SK-N-SH treated with all-trans-retinoic acid at 6 μM for 48 hours (cell line): ENCODE data around the gene MKRN2.

Experiments
- ARNTL ChIP-seq: fragments of 450-650 bp; formaldehyde crosslinking; IDR thresholded peaks from 2 replicates; pipeline ENCODE4 v1.5.0; 2020; ENCODE audit warnings: low read depth, mild to moderate bottlenecking, moderate library complexity, borderline replicate concordance
- BACH2 ChIP-seq: fragments of 250-450 bp; sonication (Bioruptor Pico); IDR thresholded peaks from 2 replicates; pipeline ENCODE4 v1.9.0; 2021; ENCODE audit warnings: mild to moderate bottlenecking, borderline replicate concordance
- CSDC2 ChIP-seq: fragments of 250-450 bp; sonication (Bioruptor Pico); IDR thresholded peaks from 2 replicates; pipeline ENCODE4 v1.5.0; 2020; ENCODE audit warnings: mild to moderate bottlenecking, moderate library complexity
- GLIS3 ChIP-seq: fragments of 250-450 bp; sonication (Bioruptor Pico); IDR thresholded peaks from 2 replicates; pipeline ENCODE4 v1.5.0; 2020; ENCODE audit warnings: mild to moderate bottlenecking, moderate library complexity
- OSR1 ChIP-seq: fragments of 250-450 bp; sonication (Bioruptor Pico); IDR thresholded peaks from 2 replicates; pipeline ENCODE4 v1.8.0; 2022; ENCODE audit warnings: moderate library complexity, mild to moderate bottlenecking, inconsistent platforms
- TCF4 ChIP-seq: fragments of 250-450 bp; sonication (Bioruptor Pico); IDR thresholded peaks from 2 replicates; pipeline ENCODE4 v1.8.0; 2021; ENCODE audit warnings: mild to moderate bottlenecking, moderate library complexity, borderline replicate concordance
- ZFP3 ChIP-seq: fragments of 250-450 bp; sonication (Bioruptor Pico); IDR thresholded peaks from 2 replicates; pipeline ENCODE4 v1.5.0; 2020; ENCODE audit warnings: mild to moderate bottlenecking, moderate library complexity
- ZFP30 ChIP-seq: fragments of 450-650 bp; formaldehyde crosslinking; IDR thresholded peaks from 2 replicates; pipeline ENCODE4 v1.5.0; 2022; ENCODE audit warnings: mild to moderate bottlenecking, moderate library complexity
- ZNF8 ChIP-seq: fragments of 450-650 bp; formaldehyde crosslinking; IDR thresholded peaks from 2 replicates; pipeline ENCODE4 v1.5.0; 2020; ENCODE audit warnings: mild to moderate bottlenecking, moderate library complexity
- TF ChIP-seq, protein P1 (sequence below): fragments of 250-450 bp; sonication (Bioruptor Pico); IDR thresholded peaks from 2 replicates; pipeline ENCODE4 v1.8.0; 2020; ENCODE audit warnings: mild to moderate bottlenecking, moderate library complexity, borderline replicate concordance
- TF ChIP-seq, protein P2 (sequence below): fragments of 250-450 bp; sonication (Bioruptor Pico); IDR thresholded peaks from 2 replicates; pipeline ENCODE4 v1.5.1; 2020; ENCODE audit warnings: low read depth, mild to moderate bottlenecking, moderate library complexity
- TF ChIP-seq, protein P3 (sequence below): fragments of 250-450 bp; sonication (Bioruptor Pico); IDR thresholded peaks from 2 replicates; pipeline ENCODE4 v1.5.1; 2021; ENCODE audit warnings: mild to moderate bottlenecking, moderate library complexity
- TF ChIP-seq, protein P4 (sequence below): fragments of 250-450 bp; sonication (Bioruptor Pico); IDR thresholded peaks from 2 replicates; pipeline ENCODE4 v1.5.0; 2020; ENCODE audit warnings: mild to moderate bottlenecking, moderate library complexity

DNA sequence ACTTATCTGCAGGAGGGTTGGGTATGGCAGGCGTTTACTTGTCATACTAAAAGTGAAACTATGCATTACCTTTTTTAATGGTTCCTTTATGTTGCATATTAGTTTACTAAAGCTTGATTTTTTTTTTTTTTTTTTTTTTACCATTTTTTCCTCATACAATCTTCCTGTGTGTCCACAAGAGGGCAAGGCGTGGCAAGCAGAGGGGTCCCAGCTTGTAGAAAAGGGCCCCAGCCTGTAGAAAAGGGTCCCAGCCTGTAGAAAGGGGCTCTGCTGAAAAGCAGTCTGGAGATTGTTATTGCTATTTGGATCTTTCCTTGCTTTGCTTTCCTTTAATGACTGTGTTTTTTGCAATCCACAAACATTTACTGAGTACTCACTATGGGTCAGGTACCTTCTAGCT lies 21.9 kb downstream of the MKRN2 start:
- TF ChIP-seq GLIS3 (CRISPR knock-in tag) (no peak), CSDC2 (no peak), BACH2 (CRISPR knock-in tag) (no peak), ZNF8 (CRISPR knock-in tag) (no peak), ZFP3 (CRISPR knock-in tag) (no peak), ZFP30 (CRISPR knock-in tag) (no peak), OSR1 (CRISPR knock-in tag) (no peak), TCF4 (no peak), ARNTL (CRISPR knock-in tag) (no peak)
- TF ChIP-seq, protein P1, sequence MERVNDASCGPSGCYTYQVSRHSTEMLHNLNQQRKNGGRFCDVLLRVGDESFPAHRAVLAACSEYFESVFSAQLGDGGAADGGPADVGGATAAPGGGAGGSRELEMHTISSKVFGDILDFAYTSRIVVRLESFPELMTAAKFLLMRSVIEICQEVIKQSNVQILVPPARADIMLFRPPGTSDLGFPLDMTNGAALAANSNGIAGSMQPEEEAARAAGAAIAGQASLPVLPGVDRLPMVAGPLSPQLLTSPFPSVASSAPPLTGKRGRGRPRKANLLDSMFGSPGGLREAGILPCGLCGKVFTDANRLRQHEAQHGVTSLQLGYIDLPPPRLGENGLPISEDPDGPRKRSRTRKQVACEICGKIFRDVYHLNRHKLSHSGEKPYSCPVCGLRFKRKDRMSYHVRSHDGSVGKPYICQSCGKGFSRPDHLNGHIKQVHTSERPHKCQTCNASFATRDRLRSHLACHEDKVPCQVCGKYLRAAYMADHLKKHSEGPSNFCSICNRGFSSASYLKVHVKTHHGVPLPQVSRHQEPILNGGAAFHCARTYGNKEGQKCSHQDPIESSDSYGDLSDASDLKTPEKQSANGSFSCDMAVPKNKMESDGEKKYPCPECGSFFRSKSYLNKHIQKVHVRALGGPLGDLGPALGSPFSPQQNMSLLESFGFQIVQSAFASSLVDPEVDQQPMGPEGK = no peak
- TF ChIP-seq, protein P2, sequence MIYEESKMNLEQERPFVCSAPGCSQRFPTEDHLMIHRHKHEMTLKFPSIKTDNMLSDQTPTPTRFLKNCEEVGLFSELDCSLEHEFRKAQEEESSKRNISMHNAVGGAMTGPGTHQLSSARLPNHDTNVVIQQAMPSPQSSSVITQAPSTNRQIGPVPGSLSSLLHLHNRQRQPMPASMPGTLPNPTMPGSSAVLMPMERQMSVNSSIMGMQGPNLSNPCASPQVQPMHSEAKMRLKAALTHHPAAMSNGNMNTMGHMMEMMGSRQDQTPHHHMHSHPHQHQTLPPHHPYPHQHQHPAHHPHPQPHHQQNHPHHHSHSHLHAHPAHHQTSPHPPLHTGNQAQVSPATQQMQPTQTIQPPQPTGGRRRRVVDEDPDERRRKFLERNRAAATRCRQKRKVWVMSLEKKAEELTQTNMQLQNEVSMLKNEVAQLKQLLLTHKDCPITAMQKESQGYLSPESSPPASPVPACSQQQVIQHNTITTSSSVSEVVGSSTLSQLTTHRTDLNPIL = no peak
- TF ChIP-seq, protein P3, sequence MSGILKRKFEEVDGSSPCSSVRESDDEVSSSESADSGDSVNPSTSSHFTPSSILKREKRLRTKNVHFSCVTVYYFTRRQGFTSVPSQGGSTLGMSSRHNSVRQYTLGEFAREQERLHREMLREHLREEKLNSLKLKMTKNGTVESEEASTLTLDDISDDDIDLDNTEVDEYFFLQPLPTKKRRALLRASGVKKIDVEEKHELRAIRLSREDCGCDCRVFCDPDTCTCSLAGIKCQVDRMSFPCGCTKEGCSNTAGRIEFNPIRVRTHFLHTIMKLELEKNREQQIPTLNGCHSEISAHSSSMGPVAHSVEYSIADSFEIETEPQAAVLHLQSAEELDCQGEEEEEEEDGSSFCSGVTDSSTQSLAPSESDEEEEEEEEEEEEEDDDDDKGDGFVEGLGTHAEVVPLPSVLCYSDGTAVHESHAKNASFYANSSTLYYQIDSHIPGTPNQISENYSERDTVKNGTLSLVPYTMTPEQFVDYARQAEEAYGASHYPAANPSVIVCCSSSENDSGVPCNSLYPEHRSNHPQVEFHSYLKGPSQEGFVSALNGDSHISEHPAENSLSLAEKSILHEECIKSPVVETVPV (CRISPR knock-in tag) = no peak
- TF ChIP-seq, protein P4, sequence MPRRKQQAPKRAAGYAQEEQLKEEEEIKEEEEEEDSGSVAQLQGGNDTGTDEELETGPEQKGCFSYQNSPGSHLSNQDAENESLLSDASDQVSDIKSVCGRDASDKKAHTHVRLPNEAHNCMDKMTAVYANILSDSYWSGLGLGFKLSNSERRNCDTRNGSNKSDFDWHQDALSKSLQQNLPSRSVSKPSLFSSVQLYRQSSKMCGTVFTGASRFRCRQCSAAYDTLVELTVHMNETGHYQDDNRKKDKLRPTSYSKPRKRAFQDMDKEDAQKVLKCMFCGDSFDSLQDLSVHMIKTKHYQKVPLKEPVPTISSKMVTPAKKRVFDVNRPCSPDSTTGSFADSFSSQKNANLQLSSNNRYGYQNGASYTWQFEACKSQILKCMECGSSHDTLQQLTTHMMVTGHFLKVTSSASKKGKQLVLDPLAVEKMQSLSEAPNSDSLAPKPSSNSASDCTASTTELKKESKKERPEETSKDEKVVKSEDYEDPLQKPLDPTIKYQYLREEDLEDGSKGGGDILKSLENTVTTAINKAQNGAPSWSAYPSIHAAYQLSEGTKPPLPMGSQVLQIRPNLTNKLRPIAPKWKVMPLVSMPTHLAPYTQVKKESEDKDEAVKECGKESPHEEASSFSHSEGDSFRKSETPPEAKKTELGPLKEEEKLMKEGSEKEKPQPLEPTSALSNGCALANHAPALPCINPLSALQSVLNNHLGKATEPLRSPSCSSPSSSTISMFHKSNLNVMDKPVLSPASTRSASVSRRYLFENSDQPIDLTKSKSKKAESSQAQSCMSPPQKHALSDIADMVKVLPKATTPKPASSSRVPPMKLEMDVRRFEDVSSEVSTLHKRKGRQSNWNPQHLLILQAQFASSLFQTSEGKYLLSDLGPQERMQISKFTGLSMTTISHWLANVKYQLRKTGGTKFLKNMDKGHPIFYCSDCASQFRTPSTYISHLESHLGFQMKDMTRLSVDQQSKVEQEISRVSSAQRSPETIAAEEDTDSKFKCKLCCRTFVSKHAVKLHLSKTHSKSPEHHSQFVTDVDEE = no peak
